Fibroblast of mammary gland (primary cell): ENCODE data around the gene GRM4.

Source experiments
- DNase-seq: peaks from one replicate; pipeline ENCODE4 v3.0.0-alpha.2; 2010; ENCODE audit warnings: low read depth
- H3K4me3 ChIP-seq: 2 replicates; pipeline ENCODE4 v1.5.1; 2011; ENCODE audit warnings: low read depth, mild to moderate bottlenecking, low read length, moderate library complexity; ENCODE audit not compliant: control insufficient read depth
- CTCF ChIP-seq: conservative IDR thresholded peaks from 2 replicates; pipeline ENCODE4 v1.5.1; 2011; ENCODE audit warnings: low read depth, low read length, inconsistent platforms; ENCODE audit not compliant: control insufficient read depth, insufficient read depth

GRM4 gene

GRCh38 chr6:34022873-34023255 lies 123.0 kb downstream of the GRM4 start:
- no peak overlapping the region for H3K4me3 ChIP-seq
- no peak for DNase-seq
- no peak for TF ChIP-seq CTCF

- no peak overlapping the region for H3K4me3 ChIP-seq
- no peak for DNase-seq
- no peak for TF ChIP-seq CTCF
Observed at GRCh38 chr6:34022250-34022872, 123.5 kb downstream of the GRM4 start.

GRCh38 chr6:34021554-34022190 lies 124.2 kb downstream of the GRM4 start:
- no peak for TF ChIP-seq CTCF
- no peak for DNase-seq
- no peak overlapping the region for H3K4me3 ChIP-seq

DNA sequence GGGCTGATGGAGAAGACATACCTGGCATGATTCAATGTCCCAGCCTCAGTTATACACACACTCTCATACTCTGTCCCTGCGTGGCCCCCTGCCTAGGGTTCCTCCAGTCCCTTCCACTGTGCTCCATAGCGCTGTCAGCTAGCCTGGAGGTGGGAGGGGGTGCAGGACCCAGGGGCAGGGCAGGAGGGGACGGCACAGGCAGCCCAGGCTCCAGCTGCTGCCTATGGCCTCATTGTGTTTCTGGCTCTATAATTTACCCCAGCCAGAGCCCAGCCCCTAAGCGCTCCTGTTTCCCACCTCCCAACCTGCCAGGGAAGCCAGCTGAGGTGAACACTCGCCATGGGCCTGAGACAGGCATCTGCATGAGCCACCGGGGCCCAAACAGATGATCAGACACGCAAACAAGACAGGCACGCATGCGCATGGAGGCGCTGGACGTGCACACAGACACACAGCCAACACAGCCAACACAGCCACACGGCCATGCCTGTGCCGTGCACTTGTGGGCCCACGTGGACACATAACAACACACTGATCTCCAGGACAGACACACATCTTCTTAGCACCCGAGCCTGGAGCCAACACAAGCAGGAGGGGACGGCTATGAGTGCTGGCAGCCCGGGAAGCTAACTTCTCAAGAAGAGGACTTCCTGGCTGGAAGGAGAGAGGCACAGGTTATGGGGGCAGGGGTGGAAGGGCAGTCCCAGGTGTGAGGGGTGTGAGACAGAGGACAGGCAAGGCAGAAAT lies 124.9 kb downstream of the GRM4 start:
- DNase-seq = no peak
- no peak for TF ChIP-seq CTCF

DNA sequence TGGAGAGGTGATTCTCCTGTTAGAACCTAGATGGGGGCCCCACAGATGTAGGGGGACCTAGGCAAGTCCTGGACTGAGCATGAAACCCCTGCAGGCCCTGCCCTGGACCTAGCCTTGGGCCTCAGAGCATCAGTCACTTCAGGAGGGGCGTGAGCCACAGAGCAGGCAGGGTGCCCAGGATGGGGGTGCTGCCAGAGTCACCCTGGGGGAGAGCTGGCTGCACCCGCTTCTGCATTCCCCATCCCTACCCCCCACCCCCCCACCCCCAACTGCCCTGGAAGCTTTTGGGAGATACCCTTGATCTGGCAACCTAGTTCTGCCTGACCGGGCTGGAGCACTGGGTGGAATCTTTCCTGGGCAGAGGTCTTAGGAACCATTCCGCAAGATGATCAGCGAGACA lies 125.6 kb downstream of the GRM4 start:
- TF ChIP-seq CTCF = no peak
- no peak overlapping the region for H3K4me3 ChIP-seq
- DNase-seq = no peak

More for the DNA sequence above, 124.9 kb downstream of the GRM4 start:
- no peak overlapping the region for H3K4me3 ChIP-seq

DNA sequence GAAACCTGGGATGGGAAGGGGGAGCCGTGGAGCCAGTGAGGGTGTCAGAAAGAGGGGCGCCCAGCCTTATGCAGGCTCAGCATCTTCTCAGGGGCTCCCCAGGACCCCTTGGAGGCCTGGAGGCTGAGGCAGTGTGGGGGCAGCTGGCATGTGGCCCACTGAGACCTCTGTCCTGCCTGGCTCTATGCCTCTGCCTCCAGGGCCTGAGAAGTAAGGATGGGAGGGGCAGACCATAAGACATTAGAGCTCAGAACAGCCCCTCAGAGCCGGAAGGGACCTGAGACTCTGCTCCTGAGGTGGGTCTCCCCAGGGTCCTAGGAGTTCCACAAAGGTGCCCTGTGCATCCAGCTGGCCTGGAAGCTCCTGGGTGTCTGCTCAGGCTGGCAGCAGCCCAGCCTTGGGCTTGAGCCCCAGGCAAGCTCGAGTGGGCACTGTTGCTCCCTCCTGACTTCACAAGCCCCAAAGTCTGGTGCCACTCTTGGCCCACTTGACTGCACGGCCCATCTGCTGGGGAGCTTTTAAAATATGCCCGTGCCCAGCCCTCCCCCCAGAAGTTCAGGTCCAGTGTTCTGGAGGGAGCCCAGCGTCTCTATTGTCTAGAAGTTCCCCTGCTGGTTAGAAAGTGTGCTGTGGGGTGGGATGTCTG lies 126.8 kb downstream of the GRM4 start:
- TF ChIP-seq CTCF = no peak
- DNase-seq = no peak
- no peak overlapping the region for H3K4me3 ChIP-seq
